Measurements from ENCODE around the gene KLC4. TPM values are rescaled to one million over a fixed set of nuclear protein-coding genes. Genes with fewer than 3 reads are reported as not detected.

KLC4 gene
- total and polyA plus RNA-seq, 9 of the 15 experiments (the other 6 are each of a cell fraction or from before 2014, with no cell fraction given) = 1.7 to 16.2 (median 7.7) TPM

- TF ChIP-seq TRIM28 (IDR thresholded peaks at IDR 0.05) = no peak; the same call in 1 of the 2 replicates
- no peak for TF ChIP-seq BRD4 (IDR thresholded peaks at IDR 0.05)
- TF ChIP-seq SRSF7 (optimal IDR thresholded peaks at IDR 0.05; ENCODE audit: low read depth, low read length) = no peak
- TF ChIP-seq ZNF57 (CRISPR knock-in tag; IDR thresholded peaks at IDR 0.05) = no peak
- no peak for TF ChIP-seq ZHX1 (conservative IDR thresholded peaks at IDR 0.05; ENCODE audit: low read length)
- TF ChIP-seq RAD21 (CRISPR knock-in tag; conservative IDR thresholded peaks at IDR 0.05 in 1 of 2, IDR thresholded peaks at IDR 0.05 in 1 of 2) = no peak
- no peak for TF ChIP-seq DPF2 (IDR thresholded peaks at IDR 0.05)
- TF ChIP-seq, protein P1, sequence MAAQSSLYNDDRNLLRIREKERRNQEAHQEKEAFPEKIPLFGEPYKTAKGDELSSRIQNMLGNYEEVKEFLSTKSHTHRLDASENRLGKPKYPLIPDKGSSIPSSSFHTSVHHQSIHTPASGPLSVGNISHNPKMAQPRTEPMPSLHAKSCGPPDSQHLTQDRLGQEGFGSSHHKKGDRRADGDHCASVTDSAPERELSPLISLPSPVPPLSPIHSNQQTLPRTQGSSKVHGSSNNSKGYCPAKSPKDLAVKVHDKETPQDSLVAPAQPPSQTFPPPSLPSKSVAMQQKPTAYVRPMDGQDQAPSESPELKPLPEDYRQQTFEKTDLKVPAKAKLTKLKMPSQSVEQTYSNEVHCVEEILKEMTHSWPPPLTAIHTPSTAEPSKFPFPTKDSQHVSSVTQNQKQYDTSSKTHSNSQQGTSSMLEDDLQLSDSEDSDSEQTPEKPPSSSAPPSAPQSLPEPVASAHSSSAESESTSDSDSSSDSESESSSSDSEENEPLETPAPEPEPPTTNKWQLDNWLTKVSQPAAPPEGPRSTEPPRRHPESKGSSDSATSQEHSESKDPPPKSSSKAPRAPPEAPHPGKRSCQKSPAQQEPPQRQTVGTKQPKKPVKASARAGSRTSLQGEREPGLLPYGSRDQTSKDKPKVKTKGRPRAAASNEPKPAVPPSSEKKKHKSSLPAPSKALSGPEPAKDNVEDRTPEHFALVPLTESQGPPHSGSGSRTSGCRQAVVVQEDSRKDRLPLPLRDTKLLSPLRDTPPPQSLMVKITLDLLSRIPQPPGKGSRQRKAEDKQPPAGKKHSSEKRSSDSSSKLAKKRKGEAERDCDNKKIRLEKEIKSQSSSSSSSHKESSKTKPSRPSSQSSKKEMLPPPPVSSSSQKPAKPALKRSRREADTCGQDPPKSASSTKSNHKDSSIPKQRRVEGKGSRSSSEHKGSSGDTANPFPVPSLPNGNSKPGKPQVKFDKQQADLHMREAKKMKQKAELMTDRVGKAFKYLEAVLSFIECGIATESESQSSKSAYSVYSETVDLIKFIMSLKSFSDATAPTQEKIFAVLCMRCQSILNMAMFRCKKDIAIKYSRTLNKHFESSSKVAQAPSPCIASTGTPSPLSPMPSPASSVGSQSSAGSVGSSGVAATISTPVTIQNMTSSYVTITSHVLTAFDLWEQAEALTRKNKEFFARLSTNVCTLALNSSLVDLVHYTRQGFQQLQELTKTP (IDR thresholded peaks at IDR 0.05; ENCODE audit: low read depth in 1 of 2, partially characterized antibody in 2 of 2) = peak in 1 of 2 experiments; percentile 94
- no peak for TF ChIP-seq GATA2 (CRISPR knock-in tag; IDR thresholded peaks at IDR 0.05)
Observed at GRCh38 chr6:43013843-43014433, 45.5 kb upstream of the KLC4 start, which contains the start of the genes KLHDC3 and MEA1 (continued).
